ENCODE data around the gene MYO7B.

DNA sequence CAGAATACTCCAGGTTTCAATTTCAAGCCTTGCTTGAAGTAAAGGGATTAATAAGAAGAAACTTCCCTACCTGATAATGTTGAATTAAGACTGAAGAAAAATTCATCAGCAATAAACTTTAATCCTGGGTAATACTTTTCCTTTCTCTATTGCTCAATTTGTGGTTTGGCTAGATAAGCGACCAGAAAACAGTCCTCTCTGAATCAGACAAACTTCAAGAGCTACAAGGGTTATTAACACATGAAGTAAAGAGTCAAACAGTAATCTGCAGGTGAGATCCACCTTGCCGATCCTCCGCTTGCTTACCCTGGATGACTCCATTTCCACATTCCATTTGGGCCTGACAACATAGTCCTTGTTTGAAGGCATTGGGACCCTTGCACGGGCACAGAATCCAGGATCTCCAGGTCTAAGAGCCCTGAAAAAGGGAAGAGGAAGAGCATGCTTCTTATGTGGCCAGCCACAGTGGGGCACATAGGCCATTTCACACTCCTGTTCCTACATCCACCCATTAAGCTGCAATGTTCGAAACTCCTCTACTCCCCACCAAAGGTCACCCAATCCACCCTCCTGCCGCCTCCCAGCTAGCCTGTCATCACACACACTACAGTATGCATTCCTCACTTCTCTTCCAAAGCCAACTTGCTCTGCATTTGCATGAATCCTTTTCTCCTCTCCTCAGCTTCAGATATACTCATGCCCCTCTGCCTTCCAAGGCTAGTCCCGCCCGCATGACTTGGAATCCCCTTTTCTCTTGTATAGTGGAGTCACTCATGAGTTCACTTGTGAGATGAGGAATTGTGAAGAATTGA lies 49.0 kb upstream of the MYO7B start:
- TF ChIP-seq, protein P1, sequence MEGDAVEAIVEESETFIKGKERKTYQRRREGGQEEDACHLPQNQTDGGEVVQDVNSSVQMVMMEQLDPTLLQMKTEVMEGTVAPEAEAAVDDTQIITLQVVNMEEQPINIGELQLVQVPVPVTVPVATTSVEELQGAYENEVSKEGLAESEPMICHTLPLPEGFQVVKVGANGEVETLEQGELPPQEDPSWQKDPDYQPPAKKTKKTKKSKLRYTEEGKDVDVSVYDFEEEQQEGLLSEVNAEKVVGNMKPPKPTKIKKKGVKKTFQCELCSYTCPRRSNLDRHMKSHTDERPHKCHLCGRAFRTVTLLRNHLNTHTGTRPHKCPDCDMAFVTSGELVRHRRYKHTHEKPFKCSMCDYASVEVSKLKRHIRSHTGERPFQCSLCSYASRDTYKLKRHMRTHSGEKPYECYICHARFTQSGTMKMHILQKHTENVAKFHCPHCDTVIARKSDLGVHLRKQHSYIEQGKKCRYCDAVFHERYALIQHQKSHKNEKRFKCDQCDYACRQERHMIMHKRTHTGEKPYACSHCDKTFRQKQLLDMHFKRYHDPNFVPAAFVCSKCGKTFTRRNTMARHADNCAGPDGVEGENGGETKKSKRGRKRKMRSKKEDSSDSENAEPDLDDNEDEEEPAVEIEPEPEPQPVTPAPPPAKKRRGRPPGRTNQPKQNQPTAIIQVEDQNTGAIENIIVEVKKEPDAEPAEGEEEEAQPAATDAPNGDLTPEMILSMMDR (IDR thresholded peaks at IDR 0.05; ENCODE audit: low read depth, low read length): no peak
- TF ChIP-seq EZH2phosphoT487 (IDR thresholded peaks at IDR 0.05; ENCODE audit: low read depth): no peak

Measured in OCI-LY3 (cell line).